Mucosa of descending colon (tissue), 3 donors: ENCODE results near the gene OR10W1. TPM values are rescaled to one million over a fixed set of nuclear protein-coding genes. Genes with fewer than 3 reads are reported as not detected.

ENCODE experiments used
- ATAC-seq: fragments of 200-7000 bp; cut with Tn5 transposase; one replicate; pipeline ENCODE4 v1.9.1; 2020; ENCODE audit warnings: mild to moderate bottlenecking, moderate library complexity
- DNase-seq, 3 donors: peaks; one replicate each; pipeline ENCODE4 v3.0.0-alpha.2; 2020
- H3K36me3 ChIP-seq: fragments of 200-600 bp; one replicate; pipeline ENCODE4 v1.8.0; 2021; ENCODE audit warnings: low read depth, mild to moderate bottlenecking
- H3K4me1 ChIP-seq: fragments of 200-600 bp; one replicate; pipeline ENCODE4 v1.8.0; 2021; ENCODE audit warnings: low read depth, mild to moderate bottlenecking
- H3K4me3 ChIP-seq: fragments of 200-600 bp; one replicate; pipeline ENCODE4 v1.8.0; 2021; ENCODE audit warnings: mild to moderate bottlenecking
- H3K9me3 ChIP-seq: fragments of 200-600 bp; one replicate; pipeline ENCODE4 v1.8.0; 2021; ENCODE audit warnings: mild to moderate bottlenecking
- intact Hi-C, 2 donors: fragments of 100-400 bp; cut with DNase I in 1 of 2; cut with micrococcal nuclease in 1 of 2; formaldehyde crosslinking; loops; one replicate each; pipeline versions ENCODE4 v1.11.0 to v1.11.1; 2022; cut with DNase I, micrococcal nuclease
- total RNA-seq, 3 donors: library from RNA; stranded (reverse); fragmentation: NEBNext Ultra II Directional in 2 of 3; extraction: Animal tissue kit (Norgen Biotek cat#: 25700) in 2 of 3; gene quantifications; one replicate each; pipeline versions ENCODE4 v1.2.1 to v1.2.4, GENCODE V29; 2021 to 2023
- TF ChIP-seq, protein P1 (sequence below): fragments of 200-600 bp; IDR thresholded peaks from one replicate; pipeline ENCODE4 v1.8.0; 2022; ENCODE audit warnings: antibody characterized with exemption, mild to moderate bottlenecking
- donor health status: DM: no; HTN: no; CAD: no; lungs with moderate emphysema.
- donor health status: DM: no; HTN: no; CAD: no.
- donor health status: DM: no; HTN: yes; CAD: no.

OR10W1 gene
- total RNA-seq, 3 donors from 2014 or later: not detected

DNA sequence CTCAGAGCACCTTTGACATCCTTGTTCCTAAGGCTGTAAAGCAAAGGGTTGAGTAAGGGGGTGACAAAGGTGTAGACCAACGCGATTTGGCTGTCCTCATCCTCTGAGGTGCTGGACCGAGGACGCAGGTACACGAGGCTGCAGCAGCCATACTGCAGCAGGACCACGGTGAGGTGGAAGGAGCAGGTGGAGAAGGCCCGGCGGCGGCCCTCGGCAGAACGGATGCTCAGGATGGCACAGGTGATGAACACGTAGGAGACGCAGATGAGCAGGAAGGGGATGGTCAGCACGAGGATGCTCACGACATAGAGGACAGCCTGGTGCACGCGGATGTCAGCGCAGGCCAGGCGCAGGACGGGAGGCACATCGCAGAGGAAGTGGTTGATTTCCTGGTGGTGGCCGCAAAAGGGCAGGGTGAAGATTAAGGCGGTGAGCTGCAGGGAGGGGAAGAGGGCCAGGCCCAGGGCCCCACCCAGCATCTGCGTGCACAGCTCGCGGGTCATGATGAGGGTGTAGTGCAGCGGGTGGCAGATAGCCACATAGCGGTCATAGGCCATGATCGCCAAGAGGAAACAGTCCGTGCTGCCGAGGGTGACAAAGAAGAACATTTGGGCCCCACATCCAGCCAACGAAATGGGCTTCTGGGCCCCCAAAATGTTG is 40.0 kb downstream of the OR10W1 start:
- DNase-seq (no peak), ATAC-seq (no peak)
- Histone ChIP-seq H3K9me3 (no peaks in the 10 kb centered on the region), H3K36me3 (no peaks in the 10 kb centered on the region), H3K4me3 (no peak overlapping the region), H3K4me1 (no peaks in the 10 kb centered on the region)
- intact Hi-C loops: no loop called here
- TF ChIP-seq, protein P1, sequence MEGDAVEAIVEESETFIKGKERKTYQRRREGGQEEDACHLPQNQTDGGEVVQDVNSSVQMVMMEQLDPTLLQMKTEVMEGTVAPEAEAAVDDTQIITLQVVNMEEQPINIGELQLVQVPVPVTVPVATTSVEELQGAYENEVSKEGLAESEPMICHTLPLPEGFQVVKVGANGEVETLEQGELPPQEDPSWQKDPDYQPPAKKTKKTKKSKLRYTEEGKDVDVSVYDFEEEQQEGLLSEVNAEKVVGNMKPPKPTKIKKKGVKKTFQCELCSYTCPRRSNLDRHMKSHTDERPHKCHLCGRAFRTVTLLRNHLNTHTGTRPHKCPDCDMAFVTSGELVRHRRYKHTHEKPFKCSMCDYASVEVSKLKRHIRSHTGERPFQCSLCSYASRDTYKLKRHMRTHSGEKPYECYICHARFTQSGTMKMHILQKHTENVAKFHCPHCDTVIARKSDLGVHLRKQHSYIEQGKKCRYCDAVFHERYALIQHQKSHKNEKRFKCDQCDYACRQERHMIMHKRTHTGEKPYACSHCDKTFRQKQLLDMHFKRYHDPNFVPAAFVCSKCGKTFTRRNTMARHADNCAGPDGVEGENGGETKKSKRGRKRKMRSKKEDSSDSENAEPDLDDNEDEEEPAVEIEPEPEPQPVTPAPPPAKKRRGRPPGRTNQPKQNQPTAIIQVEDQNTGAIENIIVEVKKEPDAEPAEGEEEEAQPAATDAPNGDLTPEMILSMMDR: no peak

DNA sequence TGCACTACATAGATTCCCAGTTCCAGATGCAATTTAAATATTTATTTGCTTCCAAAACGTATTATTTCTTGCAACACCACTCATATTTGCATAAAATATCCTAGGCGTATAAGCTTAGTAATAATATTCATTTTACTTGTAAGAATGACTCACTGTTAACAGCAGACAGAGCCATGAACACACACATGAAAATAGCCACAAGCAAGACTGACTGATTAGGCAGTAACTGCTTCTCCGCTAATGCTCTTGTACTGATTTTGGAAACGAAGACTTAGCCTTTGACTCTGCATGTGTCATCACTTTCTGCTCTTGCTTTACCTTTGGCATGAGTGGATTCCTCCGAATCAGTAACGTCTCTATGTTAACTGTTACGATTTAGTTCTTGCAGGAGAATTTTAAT is 45.3 kb downstream of the OR10W1 start:
- intact Hi-C loops: no loop called here
- Histone ChIP-seq H3K4me1 (no peaks in the 10 kb centered on the region), H3K9me3 (no peaks in the 10 kb centered on the region), H3K36me3 (no peaks in the 10 kb centered on the region), H3K4me3 (no peak overlapping the region)
- TF ChIP-seq, protein P1: no peak
- no peak for DNase-seq
- ATAC-seq: no peak

Other genes with a start within 250 kb of the OR10W1 start
- not detected for gene OR9Q1, start 244.4 kb downstream of the OR10W1 start, total RNA-seq
- gene OR6Q1, start 237.3 kb downstream of the OR10W1 start, total RNA-seq: not detected
- gene OR9I1, start 142.7 kb downstream of the OR10W1 start, total RNA-seq: not detected
- gene OR9Q2, start 79.2 kb downstream of the OR10W1 start, total RNA-seq: not detected
- not detected for gene OR1S2, start 64.1 kb downstream of the OR10W1 start, total RNA-seq
- gene OR1S1, start 55.5 kb downstream of the OR10W1 start, total RNA-seq: not detected
- not detected for gene OR10Q1, start 39.3 kb downstream of the OR10W1 start, total RNA-seq
- not detected for gene OR5B17, start 90.8 kb upstream of the OR10W1 start, total RNA-seq
- not detected for gene OR5B3, start 138.6 kb upstream of the OR10W1 start, total RNA-seq
- gene OR5B2, start 159.9 kb upstream of the OR10W1 start, total RNA-seq: not detected
- gene OR5B12, start 174.0 kb upstream of the OR10W1 start, total RNA-seq: not detected
- not detected for gene OR5B21, start 239.8 kb upstream of the OR10W1 start, total RNA-seq